Mammary epithelial cell (primary cell): Measurements from ENCODE around the gene TNPO2.

Source experiments
- CTCF ChIP-seq, 2 donors: IDR thresholded peaks in 1 of 2; conservative IDR thresholded peaks in 1 of 2; 2 replicates each; pipeline ENCODE4 v1.5.1; 2011 to 2012; ENCODE audit warnings: inconsistent platforms in 2 of 2, low read length in 2 of 2, mild to moderate bottlenecking in 2 of 2, control low read depth in 1 of 2, low read depth in 1 of 2; ENCODE audit not compliant: insufficient read depth in 1 of 2; ENCODE audit errors: extremely low read depth in 1 of 2
- EZH2 ChIP-seq: IDR thresholded peaks from 2 replicates; pipeline ENCODE4 v1.6.1; 2012; ENCODE audit warnings: low read length, inconsistent platforms, borderline replicate concordance

- TF ChIP-seq CTCF (conservative IDR thresholded peaks at IDR 0.05 in 1 of 2, IDR thresholded peaks at IDR 0.05 in 1 of 2; ENCODE audit: extremely low read depth in 1 of 2, insufficient read depth in 1 of 2, low read depth in 1 of 2, low read length in 2 of 2) (no peak), EZH2 (no peak)
Observed at GRCh38 chr19:12748489-12748888, 24.8 kb upstream of the TNPO2 start.
